C1 segment of cervical spinal cord (tissue), 14 donors: Measurements from ENCODE around the gene FYCO1.
"Not testable (repeated sequence)": the region's sequence is repeated elsewhere in the genome, so short reads cannot be mapped to it uniquely, and the experiment has no call there.

Source experiments
- DNase-seq, 14 donors: peaks; one replicate each; lab custom pipeline; 2025; lab: John Stamatoyannopoulos, UW

FYCO1 gene

DNA sequence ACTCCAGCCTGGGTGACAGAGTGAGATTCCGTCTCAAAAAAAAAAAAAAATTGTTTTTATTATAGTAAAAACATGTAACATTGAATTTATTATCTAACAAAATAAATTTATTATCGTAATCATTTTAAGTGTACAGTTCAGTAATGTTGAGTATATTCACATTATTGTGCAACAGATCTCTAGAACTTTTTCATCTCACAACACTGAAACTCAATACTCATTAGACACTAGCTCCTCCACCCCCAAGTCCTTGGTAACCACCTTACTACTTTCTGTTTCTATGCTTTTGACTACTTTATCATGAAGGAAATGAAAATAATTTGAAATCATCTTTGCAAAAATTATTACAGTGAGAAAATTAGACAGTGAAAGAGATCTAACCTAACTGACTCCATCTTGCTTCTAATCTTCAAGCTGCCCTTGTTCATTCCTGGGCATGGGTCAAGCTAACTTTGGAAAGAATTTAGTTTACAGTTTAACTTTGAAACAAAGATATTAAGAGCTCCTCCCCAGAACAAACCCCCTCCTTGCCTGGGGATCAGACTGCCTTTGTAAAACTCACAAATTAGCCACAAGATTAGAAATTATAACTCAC lies 15.0 kb upstream of the FYCO1 start:
- DNase-seq, result no peak

DNA sequence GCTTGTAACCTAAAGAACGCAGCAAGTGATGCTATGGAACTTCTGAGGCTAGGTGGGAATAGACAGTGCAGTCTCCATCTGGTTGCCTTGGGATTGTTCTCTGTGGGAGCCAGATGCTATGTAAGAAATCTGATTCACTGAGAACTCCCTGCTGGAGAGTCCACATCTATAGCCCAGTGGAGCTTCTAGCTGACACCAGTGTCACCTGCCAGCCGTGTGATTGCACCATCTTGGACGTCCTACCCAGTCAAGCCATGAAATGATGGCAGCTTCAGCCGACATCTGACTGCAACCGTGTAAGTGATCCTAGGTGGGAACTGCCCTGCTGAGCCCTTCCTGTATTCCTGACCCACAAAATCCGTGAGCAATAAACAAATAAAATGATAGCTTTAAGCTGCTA lies 12.4 kb upstream of the FYCO1 start:
- no peak for DNase-seq

DNA sequence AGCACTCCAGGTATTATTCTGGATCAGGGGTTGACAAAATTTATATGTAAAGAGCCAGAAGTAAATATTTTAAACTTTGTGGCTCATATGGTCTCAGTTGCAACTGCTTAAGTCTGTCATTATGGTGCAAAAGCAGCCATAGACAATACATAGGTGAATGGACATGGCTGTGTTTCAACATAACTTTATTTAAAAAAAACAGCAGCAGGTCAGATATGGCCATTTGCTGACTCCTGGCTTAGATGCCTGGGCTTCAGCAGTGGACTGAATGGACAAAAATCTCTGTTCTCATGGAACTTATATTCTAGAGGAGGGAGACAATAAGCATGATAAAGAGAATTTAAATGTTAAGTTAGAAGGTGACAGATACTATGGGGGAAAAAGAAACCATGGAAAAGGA lies 11.7 kb upstream of the FYCO1 start:
- no peak for DNase-seq

DNA sequence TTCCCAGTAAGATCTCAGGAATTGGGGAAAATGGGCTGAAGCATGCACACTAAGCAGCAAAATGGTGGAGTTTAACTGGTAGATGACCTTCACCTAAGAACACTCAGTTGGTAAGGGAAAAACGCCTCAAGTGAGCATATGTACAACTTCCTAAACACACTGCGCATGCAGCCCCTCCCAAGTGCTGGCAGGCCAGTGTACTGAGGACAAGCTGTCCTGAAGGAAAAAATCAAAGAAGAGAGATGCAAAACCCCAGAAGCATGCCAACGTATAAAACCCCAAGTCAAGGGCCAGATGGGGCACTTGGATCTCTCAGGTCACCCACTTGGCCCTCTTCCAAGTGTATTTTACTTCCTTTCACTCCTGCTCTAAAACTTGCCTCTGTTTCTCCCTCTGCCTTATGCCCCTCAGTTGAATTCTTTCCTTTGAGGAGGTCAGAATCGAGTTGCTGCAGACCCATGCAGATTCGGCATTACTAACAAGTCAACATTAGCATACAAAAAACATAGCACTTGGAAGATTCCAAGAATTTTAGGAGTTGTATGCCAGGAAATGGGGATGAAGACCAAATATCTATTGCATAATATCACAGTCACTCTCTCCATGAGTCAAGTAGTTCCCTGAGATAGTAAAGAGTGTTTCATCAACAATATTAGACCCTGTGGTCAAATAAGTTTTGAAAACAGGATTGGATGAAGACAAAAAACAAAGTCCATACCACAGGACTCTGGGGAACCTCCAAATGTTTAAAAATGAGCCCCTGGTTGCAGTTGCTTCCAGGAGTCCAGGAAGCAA lies 10.8 kb upstream of the FYCO1 start:
- no peak for DNase-seq

DNA sequence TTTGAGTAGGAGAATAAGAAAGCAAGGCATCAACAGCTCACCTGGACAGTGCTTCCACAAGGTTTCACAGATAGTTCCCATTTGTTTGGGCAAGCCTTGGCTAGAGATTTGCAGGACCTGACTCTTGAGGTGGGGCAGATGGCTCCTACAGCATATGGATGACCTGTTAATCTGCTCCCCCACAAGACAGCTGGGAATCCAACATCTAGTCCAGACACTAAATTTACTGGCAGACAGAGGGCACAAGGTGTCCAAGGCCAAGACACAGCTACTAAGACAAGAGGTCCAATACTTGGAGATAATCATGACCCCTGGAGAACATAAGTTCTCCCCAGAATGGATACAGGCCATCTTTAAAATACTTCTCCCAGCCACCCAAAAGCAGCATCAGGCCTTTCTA lies 8.1 kb upstream of the FYCO1 start:
- DNase-seq, result not testable (repeated sequence)

DNA sequence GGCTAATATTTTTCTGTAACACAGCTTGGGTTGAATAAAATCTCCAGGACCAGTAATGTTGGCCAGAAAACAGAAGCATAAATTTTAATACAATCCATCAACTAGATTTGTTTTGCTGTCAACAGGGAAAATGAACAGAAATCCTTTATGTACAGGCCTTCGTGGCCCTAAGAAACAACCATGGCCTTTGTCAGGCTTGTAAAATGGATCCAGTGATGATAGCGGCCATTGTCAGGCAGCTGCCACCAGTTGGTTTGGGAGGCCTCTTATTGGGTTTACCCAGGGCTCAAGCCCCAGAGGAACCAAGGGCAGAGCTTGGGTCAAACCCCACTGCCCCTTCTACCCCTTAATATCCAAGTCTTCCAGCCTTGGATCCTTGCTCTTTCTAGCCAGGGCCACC lies 5.6 kb upstream of the FYCO1 start:
- DNase-seq, result peak in 9 of 14 donors; percentile 10 to 64 (median 30)

DNA sequence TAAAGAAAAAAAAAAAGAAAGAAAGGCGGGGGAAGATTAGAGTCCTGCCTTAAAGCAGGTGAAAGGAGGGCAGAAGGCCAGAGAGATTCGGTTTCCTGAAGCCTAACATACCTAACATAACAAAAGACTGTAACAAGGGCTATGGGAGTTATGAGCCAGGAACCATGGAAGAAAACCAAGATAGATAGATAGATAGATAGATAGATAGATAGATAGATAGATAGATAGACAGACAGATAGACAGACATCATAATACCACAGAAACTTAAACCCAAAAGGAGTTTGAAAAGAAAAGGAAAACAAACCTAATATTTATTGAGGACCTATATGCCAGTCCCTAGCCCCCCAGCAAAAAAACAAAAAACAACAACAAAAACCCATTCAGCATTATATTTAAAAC lies 2.3 kb upstream of the FYCO1 start:
- DNase-seq, result no peak

DNA sequence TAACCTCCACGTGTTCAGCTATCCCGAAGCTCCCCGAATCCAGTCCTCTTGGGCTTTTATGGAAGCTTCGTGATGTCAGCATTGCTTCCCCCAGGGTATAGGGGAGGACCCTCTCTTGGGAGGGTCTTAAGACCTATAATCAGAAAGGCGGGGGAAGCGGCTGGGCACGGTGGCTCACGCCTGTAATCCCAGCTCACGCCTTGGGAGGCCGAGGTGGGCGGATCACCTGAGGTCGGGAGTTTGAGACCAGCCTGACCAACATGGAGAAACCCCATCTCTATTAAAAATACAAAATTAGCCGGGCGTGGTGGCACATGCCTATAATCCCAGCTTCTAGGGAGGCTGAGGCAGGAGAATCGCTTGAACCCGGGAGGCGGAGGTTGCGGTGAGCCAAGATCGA lies 1.9 kb upstream of the FYCO1 start:
- not testable (repeated sequence) for DNase-seq

DNA sequence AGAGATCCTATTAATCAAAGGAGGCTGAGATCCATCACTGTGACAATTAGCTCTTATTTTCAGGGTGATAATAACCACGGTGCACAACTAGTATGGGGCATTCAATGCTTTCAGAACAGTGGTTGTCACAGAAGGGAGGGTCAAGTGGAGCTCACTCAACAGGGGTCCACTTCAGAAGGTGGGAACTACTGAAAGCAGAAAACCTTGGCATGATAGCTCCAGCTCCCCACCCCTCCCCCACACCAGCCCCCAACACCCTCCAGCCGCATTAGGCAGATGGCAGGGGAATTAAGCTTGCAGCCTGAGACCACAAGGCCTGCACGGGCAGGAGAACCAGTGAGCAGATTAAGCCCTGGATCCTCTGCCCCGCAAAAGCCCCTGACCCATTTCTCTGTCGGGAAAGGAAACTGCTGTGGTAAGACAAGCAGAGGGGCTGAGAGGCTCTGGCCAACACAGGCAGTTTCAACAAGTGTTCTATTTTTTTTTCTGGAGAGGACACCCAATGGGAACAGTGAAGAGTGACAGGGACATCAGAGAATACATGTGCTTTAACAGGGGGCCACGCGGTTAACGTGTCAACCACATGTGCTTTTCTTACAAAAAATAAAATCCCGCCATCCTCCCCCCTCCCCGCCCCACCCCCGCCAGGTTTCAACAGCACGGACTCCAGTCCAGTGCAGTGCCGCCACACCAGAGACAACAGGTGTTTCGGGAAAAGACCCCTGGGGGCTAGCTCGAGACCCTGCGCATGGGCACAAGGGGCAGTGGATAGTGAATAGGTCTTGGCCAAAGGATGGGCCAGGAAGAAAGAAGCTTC lies 997 bp downstream of the FYCO1 start:
- DNase-seq, result peak in 4 of 14 donors; percentile 42 to 67 (median 58)

DNA sequence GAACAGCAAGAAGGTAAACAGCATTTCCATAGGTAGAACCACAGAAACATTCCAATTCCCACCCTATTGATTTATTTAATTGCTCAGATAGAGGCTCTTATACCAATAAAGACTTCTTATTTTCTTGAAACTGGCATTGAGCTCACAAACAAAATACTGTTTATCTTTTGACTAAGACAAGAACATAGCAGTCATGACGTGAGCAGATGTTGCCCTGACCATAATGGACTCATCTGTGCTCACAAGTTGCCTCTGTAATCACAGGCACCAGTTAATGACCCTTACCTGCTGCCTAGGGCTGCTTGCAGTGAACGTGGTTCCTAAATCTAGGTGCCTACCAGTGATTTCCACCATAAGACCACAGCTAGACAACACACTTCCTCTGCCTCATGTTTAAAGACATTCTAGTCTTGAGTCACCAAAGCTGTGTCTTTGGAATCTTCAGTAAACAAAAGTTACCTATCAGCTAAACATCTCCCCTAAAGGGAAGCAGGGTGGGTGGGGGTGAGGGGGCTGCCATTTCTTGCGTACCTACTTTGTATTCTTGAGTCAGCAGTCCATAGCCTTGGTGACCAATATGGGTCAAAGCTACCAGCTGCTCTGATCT lies 2.1 kb downstream of the FYCO1 start:
- no peak for DNase-seq

DNA sequence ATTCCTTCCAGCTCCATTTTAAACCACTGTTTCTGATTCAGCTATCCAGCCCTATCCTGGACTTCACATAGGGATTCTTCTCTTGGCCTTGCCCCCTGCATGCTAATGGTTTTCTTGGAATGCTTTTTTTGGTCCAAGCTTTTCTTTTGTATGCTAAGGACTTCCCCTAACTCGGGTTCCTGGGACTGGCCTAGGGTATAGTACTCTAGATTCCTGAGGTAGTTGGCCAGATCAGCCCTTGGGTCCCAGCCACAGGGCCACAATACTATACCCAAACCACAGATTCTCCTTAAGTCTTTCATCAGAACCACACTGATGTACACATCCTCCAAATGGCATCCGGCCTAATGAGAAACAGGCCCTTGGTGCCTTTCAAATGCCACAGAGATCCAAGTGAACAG lies 2.8 kb downstream of the FYCO1 start:
- DNase-seq, result no peak

DNA sequence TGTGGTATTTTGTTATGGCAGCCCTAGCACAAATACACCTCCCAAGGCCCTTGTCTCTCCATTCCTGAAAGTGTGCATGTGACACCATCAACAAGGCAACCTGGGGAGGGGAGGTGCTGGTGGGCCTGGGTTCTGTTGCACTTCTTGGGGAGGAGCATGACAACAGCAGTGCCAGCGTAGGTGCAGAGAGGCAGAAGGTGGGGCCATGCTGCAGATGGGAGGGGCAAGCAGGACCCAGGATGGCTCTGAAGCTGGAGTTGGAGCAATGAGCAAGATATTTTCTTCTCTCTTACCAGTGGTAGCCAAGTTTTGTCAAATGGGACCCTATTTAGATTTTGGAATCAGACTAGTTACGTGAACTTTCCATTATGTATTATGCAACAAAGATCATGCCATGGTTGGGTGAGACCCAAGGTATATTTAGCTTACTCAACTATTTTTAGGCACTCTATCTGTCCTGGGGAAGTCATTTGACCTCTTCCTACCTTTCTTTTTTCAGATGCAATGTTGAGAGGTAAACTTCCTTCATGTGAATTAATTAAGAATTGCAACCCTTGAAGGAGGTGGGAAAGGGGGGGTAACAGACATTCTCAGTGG lies 3.4 kb downstream of the FYCO1 start:
- DNase-seq, result no peak

DNA sequence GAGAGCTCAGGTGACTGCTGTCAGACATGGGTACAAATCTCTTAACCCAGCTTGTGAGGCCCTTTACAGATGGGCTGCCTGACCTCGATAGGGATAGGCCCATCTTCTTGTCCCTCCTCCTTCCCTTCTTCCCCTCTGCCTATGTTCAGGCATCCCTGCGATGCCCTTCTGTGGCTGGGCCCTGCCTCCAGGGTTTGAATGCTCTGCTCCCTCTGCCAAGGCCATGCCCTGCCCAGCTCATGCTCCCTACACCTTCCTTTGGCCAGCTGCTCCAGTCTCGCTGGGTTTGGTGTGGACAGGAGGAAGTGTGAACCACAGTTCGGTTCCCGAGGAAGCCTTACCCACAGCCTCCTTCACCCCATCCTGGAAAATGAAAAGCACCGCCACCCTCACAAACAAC lies 4.3 kb downstream of the FYCO1 start:
- DNase-seq, result no peak

DNA sequence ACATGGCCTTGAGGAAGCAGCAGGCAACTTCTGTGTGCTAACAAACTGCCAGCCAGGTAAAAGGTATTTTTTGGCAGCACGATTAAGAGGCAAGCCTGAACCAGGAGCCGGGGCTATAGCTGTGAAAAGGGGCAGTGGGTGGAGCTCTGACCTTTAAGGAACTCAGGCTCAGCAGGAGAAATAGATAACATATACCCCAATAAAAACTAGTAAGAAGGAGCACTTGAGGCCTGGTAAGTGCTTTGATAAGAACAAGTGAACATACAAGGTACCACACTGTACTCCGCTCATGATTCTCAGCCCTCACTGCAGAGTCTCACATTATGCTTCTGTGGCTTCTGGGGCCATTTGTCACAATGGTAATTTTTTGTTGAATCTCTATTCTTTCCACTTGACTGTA lies 5.4 kb downstream of the FYCO1 start:
- DNase-seq, result no peak

DNA sequence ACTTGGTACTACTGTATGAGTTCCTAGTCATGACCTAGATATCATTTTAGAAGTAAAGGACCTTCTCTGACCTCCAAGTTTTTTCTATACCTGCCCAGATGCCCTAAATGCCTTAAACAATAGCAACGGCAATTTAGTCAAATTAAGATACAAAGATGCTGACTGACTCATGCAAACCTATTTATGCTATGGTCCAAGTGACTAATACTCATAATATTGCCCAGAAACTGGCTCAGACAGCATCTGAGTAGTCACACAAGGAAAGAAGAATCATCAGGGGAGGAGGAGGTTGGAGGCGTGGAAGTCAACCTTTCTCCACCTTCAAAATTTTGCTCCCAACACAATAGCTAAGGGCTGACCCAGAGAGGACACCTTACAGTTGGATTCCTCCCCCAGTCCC lies 6.8 kb downstream of the FYCO1 start:
- no peak for DNase-seq

DNA sequence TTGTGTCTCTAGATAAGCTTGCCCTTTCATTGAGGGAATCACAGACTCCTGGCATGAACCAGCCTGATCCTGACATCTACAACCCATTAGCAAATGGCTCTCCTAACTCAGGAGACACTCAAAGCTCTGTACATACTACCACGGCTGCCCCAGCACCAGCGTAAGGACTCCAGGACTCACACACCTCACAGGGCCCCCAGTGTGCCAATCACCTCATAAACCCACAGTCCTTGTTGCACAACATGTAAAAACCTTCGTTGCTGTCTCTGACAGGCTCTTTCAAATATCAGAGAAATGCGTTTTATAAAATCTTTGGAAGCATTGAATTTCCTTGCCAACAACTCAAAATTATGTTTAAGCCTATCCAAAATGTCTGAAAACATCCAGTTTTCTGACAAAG lies 7.3 kb downstream of the FYCO1 start:
- no peak for DNase-seq

DNA sequence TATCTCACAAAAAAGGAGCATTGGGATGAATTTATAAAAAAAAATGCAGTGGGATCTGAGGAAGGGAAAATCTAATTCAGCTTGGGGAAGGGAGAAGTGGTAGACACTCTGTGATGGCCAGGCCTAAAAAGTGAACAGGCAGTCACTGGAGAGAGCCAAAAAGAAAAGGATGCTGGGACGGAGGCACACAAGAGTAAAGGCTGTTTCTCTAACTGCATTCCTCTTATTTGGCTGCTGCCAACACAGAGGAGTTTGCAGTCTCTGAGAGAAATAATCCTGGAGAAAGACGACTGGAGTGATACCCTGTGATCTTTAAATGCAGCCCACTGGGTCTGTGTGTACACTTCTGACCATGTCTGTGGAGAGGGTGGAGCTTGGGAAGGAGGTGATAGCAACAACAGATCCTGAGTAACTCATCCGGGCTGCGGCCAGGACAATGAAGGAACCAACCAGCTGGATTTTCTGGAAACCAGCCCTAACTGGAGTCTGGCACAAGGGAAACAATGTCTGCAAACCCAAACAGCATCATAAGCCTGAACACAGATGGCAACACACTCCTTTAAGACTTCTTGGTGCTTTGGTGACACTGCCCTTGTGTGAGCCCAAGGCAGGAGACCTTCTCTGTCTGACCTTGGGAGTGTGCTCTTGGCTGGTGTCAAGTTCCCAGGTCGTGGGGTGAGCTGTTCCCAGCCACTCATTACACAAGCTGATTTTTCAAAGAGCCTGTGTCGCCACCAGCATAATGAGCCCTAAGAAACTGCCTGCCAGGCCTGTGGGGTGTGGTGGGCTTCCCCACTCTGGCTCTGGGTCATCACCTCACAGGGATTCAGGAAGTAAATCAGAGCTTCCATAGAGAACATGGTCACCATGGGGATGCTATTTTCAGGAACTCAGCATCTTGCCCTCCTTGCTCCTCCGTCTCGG lies 8.0 kb downstream of the FYCO1 start:
- DNase-seq, result peak in 12 of 14 donors; percentile 18 to 74 (median 53)

DNA sequence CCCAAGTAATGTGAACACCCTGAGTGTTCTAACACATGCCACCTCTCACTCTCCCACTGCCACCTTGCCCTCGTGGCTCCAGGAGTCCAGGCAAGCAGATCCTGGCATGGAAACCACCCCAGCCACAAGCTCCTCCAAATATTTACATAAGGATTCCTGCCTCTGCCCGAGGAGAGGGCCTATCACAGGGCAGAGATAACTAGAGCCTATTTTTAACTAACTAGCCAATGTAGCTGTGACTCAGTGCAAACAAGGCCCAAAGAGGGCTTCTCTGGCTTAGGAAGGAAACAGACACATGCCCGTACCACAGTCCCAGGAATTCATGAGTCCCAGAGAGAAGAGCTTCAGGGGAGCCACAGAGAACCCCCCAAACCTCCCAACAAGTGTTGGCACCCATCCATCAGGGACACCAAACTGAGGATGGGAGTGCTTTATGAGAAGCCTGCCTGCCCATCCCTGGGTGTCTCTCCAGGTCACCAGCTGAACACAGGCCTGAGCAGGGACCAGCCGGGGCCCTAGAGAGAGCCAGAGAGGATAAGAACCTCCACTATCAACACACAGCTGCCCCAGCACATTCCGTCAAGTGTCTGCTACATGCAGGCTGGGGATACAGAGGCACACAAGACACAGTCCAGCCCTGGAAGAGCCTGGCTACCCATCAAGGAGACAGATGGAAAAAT lies 9.2 kb downstream of the FYCO1 start:
- no peak for DNase-seq

DNA sequence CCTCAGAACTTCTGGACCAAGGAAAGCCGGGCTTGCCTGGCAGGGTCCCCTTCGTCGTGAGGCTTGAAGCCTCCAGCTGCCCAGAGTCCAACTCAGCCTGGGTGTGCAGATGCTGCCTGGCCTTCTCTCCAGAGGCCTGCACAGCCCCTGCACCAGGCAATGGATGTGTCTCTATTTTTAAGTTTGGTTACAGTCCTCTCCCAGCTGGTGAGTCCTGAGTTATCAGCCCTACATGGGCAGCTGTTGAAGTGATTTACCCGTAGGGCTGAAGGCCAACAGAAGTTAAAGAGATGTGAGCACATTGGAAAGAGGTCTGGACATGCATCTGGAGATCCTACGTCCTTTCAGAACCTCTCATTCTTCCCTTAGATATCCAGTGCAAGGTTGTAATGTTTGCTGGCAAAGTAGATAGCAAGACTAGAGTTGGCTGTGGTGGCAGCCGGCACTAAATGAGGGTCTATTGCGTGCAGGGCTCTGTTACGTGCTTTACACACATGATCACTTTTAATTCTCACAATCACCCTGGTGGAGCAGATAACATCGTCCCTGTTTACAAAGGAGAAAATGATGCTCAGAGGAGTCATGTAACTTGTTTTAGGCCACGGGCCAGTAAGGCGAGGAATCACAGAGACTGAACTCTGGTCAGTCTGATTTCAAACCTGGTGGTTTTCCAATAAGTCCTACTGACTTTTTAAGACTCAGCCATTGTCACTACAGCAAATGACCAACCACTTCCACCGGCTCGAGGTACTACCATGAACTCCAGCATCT lies 9.9 kb downstream of the FYCO1 start:
- no peak for DNase-seq
